IMR-90 (cell line): ENCODE results near the gene EZR. TPM values are rescaled to one million over a fixed set of nuclear protein-coding genes. Genes with fewer than 3 reads are reported as not detected.

Experiments used
- ATAC-seq: fragments of 200-7000 bp; cut with Tn5 transposase; 2 replicates; pipeline ENCODE4 v1.9.1; 2020; ENCODE audit warnings: low read depth, mild to moderate bottlenecking, moderate library complexity
- BruUV-seq: library from RNA; stranded (reverse); fragments of 400-500 nt; replicated peaks from 2 replicates; lab custom pipeline; 2021; lab: Mats Ljungman, UMichigan
- CTCF ChIA-PET: fragments of 300-600 bp; formaldehyde crosslinking; extraction: SDS; loops from one replicate; lab custom pipeline; 2021; ENCODE audit warnings: antibody characterized with exemption; lab: Yijun Ruan, JAX
- POLR2A ChIA-PET: fragments of 300-600 bp; sonication (Branson Sonifier 250); formaldehyde crosslinking; loops from one replicate; lab custom pipeline; 2022; ENCODE audit warnings: antibody characterized with exemption; ENCODE audit not compliant: unreplicated experiment; lab: Charles Lee
- DNase-seq: peaks from one replicate; pipeline ENCODE4 v3.0.0; 2013
- H2AFZ ChIP-seq: replicated peaks from 2 replicates; pipeline ENCODE3; 2013; ENCODE audit warnings: low read length, mild to moderate bottlenecking; ENCODE audit not compliant: poor library complexity
- H2AK5ac ChIP-seq: 2 replicates; pipeline ENCODE4 v1.6.1; 2013; ENCODE audit warnings: low read depth, low read length, inconsistent platforms
- H2AK9ac ChIP-seq: replicated peaks from 2 replicates; pipeline ENCODE3; 2013; ENCODE audit warnings: mild to moderate bottlenecking, low read depth, low read length, moderate library complexity; ENCODE audit not compliant: poor library complexity
- H2BK120ac ChIP-seq: 2 replicates; pipeline ENCODE4 v1.6.1; 2013; ENCODE audit warnings: low read depth, low read length, inconsistent platforms
- H2BK15ac ChIP-seq: 3 replicates; pipeline ENCODE4 v1.6.1; 2013; ENCODE audit warnings: low read depth, low read length, inconsistent platforms
- H2BK20ac ChIP-seq: 2 replicates; pipeline ENCODE4 v1.6.1; 2013; ENCODE audit warnings: low read depth, mild to moderate bottlenecking, inconsistent platforms, low read length, moderate library complexity
- H2BK5ac ChIP-seq: 2 replicates; pipeline ENCODE4 v1.6.1; 2013; ENCODE audit warnings: mild to moderate bottlenecking, low read depth, low read length, inconsistent platforms; ENCODE audit not compliant: poor library complexity, severe bottlenecking
- H3K14ac ChIP-seq: replicated peaks from 2 replicates; pipeline ENCODE4 v1.6.1; 2013; ENCODE audit warnings: low read depth, low read length, inconsistent platforms
- H3K18ac ChIP-seq: 2 replicates; pipeline ENCODE4 v1.6.1; 2013; ENCODE audit warnings: low read depth, low read length, control low read depth
- H3K23ac ChIP-seq: 2 replicates; pipeline ENCODE4 v1.6.1; 2013; ENCODE audit warnings: low read depth, low read length, inconsistent platforms
- H3K27ac ChIP-seq: 2 replicates; pipeline ENCODE4 v1.5.1; 2013; ENCODE audit warnings: mild to moderate bottlenecking, control low read depth, low read length; ENCODE audit not compliant: insufficient read depth
- H3K27me3 ChIP-seq: 2 replicates; pipeline ENCODE4 v1.6.1; 2013; ENCODE audit warnings: low read length; ENCODE audit not compliant: control insufficient read depth, insufficient read depth
- H3K36me3 ChIP-seq: 2 replicates; pipeline ENCODE4 v1.6.1; 2013; ENCODE audit warnings: low read length, mixed read lengths; ENCODE audit not compliant: control insufficient read depth, insufficient read depth
- H3K4ac ChIP-seq: 2 replicates; pipeline ENCODE4 v1.6.1; 2013; ENCODE audit warnings: low read depth, low read length, inconsistent platforms
- H3K4me1 ChIP-seq: 2 replicates; pipeline ENCODE4 v1.6.1; 2013; ENCODE audit warnings: low read length, mixed read lengths; ENCODE audit not compliant: control insufficient read depth, insufficient read depth
- H3K4me2 ChIP-seq: 2 replicates; pipeline ENCODE4 v1.6.1; 2013; ENCODE audit warnings: low read depth, mild to moderate bottlenecking, control low read depth, low read length, moderate library complexity
- H3K4me3 ChIP-seq: 2 replicates; pipeline ENCODE4 v1.5.1; 2013; ENCODE audit warnings: low read depth, mild to moderate bottlenecking, control low read depth, low read length, moderate library complexity; ENCODE audit not compliant: insufficient read depth
- H3K56ac ChIP-seq: 2 replicates; pipeline ENCODE4 v1.6.1; 2013; ENCODE audit warnings: low read length, inconsistent platforms; ENCODE audit not compliant: insufficient read depth; ENCODE audit errors: extremely low read depth
- H3K79me1 ChIP-seq, 2 experiments: 2 replicates each; pipeline ENCODE4 v1.6.1; 2013; ENCODE audit warnings: low read length in 2 of 2, inconsistent platforms in 1 of 2, low read depth in 1 of 2
- H3K9ac ChIP-seq: 2 replicates; pipeline ENCODE4 v1.6.1; 2013; ENCODE audit warnings: low read depth, low read length, control low read depth
- H3K9me1 ChIP-seq: 2 replicates; pipeline ENCODE4 v1.6.1; 2013; ENCODE audit warnings: low read length, inconsistent platforms; ENCODE audit not compliant: insufficient read depth
- H3K9me3 ChIP-seq: 2 replicates; pipeline ENCODE4 v1.6.1; 2013; ENCODE audit warnings: low read length; ENCODE audit not compliant: control insufficient read depth, insufficient read depth
- H4K20me1 ChIP-seq: 2 replicates; pipeline ENCODE4 v1.6.1; 2013; ENCODE audit warnings: low read length, inconsistent platforms; ENCODE audit not compliant: insufficient read depth
- H4K5ac ChIP-seq: 2 replicates; pipeline ENCODE4 v1.6.1; 2013; ENCODE audit warnings: mild to moderate bottlenecking, low read depth, low read length, control low read depth
- H4K8ac ChIP-seq, 2 experiments: 2 replicates each; pipeline ENCODE4 v1.6.1; 2013; ENCODE audit warnings: low read depth in 2 of 2, low read length in 2 of 2, control low read depth in 1 of 2, inconsistent platforms in 1 of 2
- H4K91ac ChIP-seq: 2 replicates; pipeline ENCODE4 v1.6.1; 2013; ENCODE audit warnings: low read depth, low read length, inconsistent platforms; ENCODE audit not compliant: insufficient read depth
- BHLHE40 ChIP-seq: fragments of 150-350 bp; IDR thresholded peaks from 2 replicates; pipeline ENCODE4 v1.6.1; 2016; ENCODE audit warnings: mild to moderate bottlenecking, low read depth, low read length
- CEBPB ChIP-seq: IDR thresholded peaks from 2 replicates; pipeline ENCODE4 v1.6.1; 2012; ENCODE audit warnings: low read depth, low read length, improper control_type of control experiment
- MXI1 ChIP-seq: IDR thresholded peaks from 2 replicates; pipeline ENCODE4 v1.6.1; 2012; ENCODE audit warnings: low read depth, mild to moderate bottlenecking, low read length, moderate library complexity, borderline replicate concordance
- SMC3 ChIP-seq: fragments of 150-350 bp; IDR thresholded peaks from 2 replicates; pipeline ENCODE4 v1.6.1; 2016; ENCODE audit warnings: low read depth, mild to moderate bottlenecking, antibody characterized with exemption, low read length, moderate library complexity
- WGBS, 2 experiments: methylation state at CpG; one replicate each; pipeline versions ENCODE4 v1.1.5 to v1.1.7; 2013; ENCODE audit warnings: missing lambda C conversion rate in 2 of 2; ENCODE audit not compliant: insufficient read length in 1 of 2; ENCODE audit errors: extremely low coverage in 2 of 2; 5-methylcytosine and 5-hydroxymethylcytosine counted together
- dilution Hi-C: fragments of 300-500 bp; cut with HindIII; formaldehyde crosslinking; loops from one replicate; pipeline ENCODE4 v1.14.3; 2018; ENCODE audit warnings: low sequenced_read_pairs; ENCODE audit not compliant: unreplicated experiment
- in situ Hi-C: fragments of 300-500 bp; cut with MboI; formaldehyde crosslinking; loops from 3 replicates; pipeline ENCODE4 v1.14.3; 2019; ENCODE audit warnings: low sequenced_read_pairs, inconsistent platforms, mixed read lengths
- intact Hi-C: fragments of 100-400 bp; cut with micrococcal nuclease; formaldehyde crosslinking; loops from 2 replicates; pipeline ENCODE4 v1.10.0; 2022
- polyA plus RNA-seq, 3 experiments: library from polyadenylated mRNA; depleted of rRNA; stranded (reverse); fragments of >200 nt; gene quantifications; 2 replicates each; pipeline ENCODE4 v1.2.3, GENCODE V29; 2012; ENCODE audit warnings: low replicate concordance in 1 of 3
- total RNA-seq: library from RNA; depleted of rRNA; stranded (reverse); fragments of >200 nt; gene quantifications from 2 replicates; pipeline ENCODE4 v1.2.3, GENCODE V29; 2012

Gene EZR
- total and polyA plus RNA-seq, 2 of the 4 experiments (the other 2 are of a cell fraction): 83.8 to 145 TPM

DNA sequence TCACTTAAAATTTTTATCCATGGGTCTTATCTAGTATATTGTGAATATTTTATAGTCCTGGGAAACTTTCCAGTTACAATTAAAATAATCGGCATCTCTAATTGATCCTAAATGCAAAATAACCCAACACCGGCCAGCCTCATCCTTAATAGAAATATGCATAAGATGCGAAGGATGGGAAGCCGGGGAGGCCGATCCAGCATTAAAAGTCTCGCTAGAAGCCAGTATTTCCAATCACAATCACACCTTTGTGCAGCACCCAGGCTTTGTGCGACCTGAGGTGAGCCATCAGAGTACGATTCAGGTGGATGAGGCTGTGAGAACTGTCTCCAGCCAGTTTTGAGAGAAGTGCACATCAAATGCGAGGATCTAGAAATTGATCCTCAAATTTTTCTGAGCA is 65.4 kb downstream of the EZR start:
- Histone ChIP-seq H3K4ac (no peak overlapping the region), H3K56ac (no peak overlapping the region), H3K9me1 (no peaks in the 10 kb centered on the region), H2AFZ (no peak overlapping the region), H4K20me1 (no peaks in the 10 kb centered on the region), H3K18ac (no peak overlapping the region), H3K14ac (no peak overlapping the region), H3K79me1 (no peaks in the 10 kb centered on the region), H4K8ac (no peak overlapping the region), H2BK5ac (no peak overlapping the region), H2BK15ac (no peak overlapping the region), H3K9ac (no peak overlapping the region), H3K36me3 (no peaks in the 10 kb centered on the region), H3K27ac (no peak overlapping the region), H2BK120ac (no peak overlapping the region), H2BK20ac (no peak overlapping the region), H4K91ac (no peak overlapping the region), H3K4me1 (no peaks in the 10 kb centered on the region; the same call in 1 of the 2 replicates), H2AK9ac (no peak overlapping the region), H4K5ac (no peak overlapping the region), H2AK5ac (no peak overlapping the region), H3K23ac (no peak overlapping the region), H3K4me2 (no peak overlapping the region), H3K27me3 (no peaks in the 10 kb centered on the region), H3K9me3 (no peaks in the 10 kb centered on the region), H3K4me3 (no peak overlapping the region)
- WGBS, 2 experiments: no CpG with 5 or more reads among the region's 9 CpGs
- CTCF ChIA-PET: no interaction called here
- POLR2A ChIA-PET: no interaction called here
- intact Hi-C loops (no loop called here), dilution Hi-C loops (no loop called here), in situ Hi-C loops (no loop called here)
- no peak for DNase-seq
- no peak for ATAC-seq
- TF ChIP-seq CEBPB (no peak), MXI1 (no peak), SMC3 (no peak), BHLHE40 (no peak)
- no TSS peak for BruUV-seq
